Tibial nerve (tissue), 4 donors: ENCODE results near the gene HHLA2.

ENCODE experiments used
- EP300 ChIP-seq, 2 donors: sonication (generic); formaldehyde crosslinking; IDR thresholded peaks; one replicate each; pipeline ENCODE4 v1.6.1; 2017; ENCODE audit warnings: antibody characterized with exemption in 2 of 2, mild to moderate bottlenecking in 1 of 2
- TF ChIP-seq, protein P1 (sequence below), 5 experiments: fragments of 200-600 bp in 3 of 5; fragments of 450-650 bp in 2 of 5; sonication (generic) in 3 of 5; IDR thresholded peaks; one replicate each; pipeline ENCODE4 v1.5.1; 2016 to 2019; ENCODE audit warnings: antibody characterized with exemption in 5 of 5, mild to moderate bottlenecking in 3 of 5, moderate library complexity in 2 of 5

GRCh38 chr3:108403198-108403597, 106.8 kb downstream of the HHLA2 start:
- TF ChIP-seq, protein P1, sequence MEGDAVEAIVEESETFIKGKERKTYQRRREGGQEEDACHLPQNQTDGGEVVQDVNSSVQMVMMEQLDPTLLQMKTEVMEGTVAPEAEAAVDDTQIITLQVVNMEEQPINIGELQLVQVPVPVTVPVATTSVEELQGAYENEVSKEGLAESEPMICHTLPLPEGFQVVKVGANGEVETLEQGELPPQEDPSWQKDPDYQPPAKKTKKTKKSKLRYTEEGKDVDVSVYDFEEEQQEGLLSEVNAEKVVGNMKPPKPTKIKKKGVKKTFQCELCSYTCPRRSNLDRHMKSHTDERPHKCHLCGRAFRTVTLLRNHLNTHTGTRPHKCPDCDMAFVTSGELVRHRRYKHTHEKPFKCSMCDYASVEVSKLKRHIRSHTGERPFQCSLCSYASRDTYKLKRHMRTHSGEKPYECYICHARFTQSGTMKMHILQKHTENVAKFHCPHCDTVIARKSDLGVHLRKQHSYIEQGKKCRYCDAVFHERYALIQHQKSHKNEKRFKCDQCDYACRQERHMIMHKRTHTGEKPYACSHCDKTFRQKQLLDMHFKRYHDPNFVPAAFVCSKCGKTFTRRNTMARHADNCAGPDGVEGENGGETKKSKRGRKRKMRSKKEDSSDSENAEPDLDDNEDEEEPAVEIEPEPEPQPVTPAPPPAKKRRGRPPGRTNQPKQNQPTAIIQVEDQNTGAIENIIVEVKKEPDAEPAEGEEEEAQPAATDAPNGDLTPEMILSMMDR (IDR thresholded peaks at IDR 0.05) = no peak
- no peak for TF ChIP-seq EP300 (IDR thresholded peaks at IDR 0.05)
